Measurements from ENCODE around the gene SYK. TPM values are rescaled to one million over a fixed set of nuclear protein-coding genes. Genes with fewer than 3 reads are reported as not detected.

The SYK gene
- total and polyA plus RNA-seq, 2 experiments from 2014 or later: not detected

GRCh38 chr9:90832261-90832660, 30.6 kb downstream of the SYK start:
- no peak overlapping the region for H3K4me3 ChIP-seq
- DNase-seq (ENCODE audit: low read depth in 1 of 2, low spot score in 1 of 2): no peak
- no peaks in the 10 kb centered on the region for H3K4me1 ChIP-seq (ENCODE audit: low read depth)
- no peaks in the 10 kb centered on the region for H3K36me3 ChIP-seq
- H3K9me3 ChIP-seq (ENCODE audit: low read depth): no peaks in the 10 kb centered on the region
- H3K27ac ChIP-seq: no peak overlapping the region
- no peaks in the 10 kb centered on the region for H3K27me3 ChIP-seq
- TF ChIP-seq CTCF (IDR thresholded peaks at IDR 0.05; ENCODE audit: low read depth, low read length): no peak

- no peaks in the 10 kb centered on the region for H3K36me3 ChIP-seq
- no peak for DNase-seq (ENCODE audit: low read depth in 1 of 2, low spot score in 1 of 2)
These were observed 33.4 kb downstream of the SYK start for GRCh38 chr9:90834828-90835595.

GRCh38 chr9:90836411-90837080, 34.9 kb downstream of the SYK start:
- Histone ChIP-seq H3K27me3 (no peaks in the 10 kb centered on the region), H3K36me3 (no peaks in the 10 kb centered on the region), H3K4me1 (ENCODE audit: low read depth) (no peaks in the 10 kb centered on the region), H3K9me3 (ENCODE audit: low read depth) (no peaks in the 10 kb centered on the region), H3K4me3 (no peak overlapping the region), H3K27ac (no peak overlapping the region)
- no peak for DNase-seq (ENCODE audit: low read depth in 1 of 2, low spot score in 1 of 2)
- TF ChIP-seq CTCF (IDR thresholded peaks at IDR 0.05; ENCODE audit: low read depth, low read length): no peak

More at GRCh38 chr9:90834828-90835595, 33.4 kb downstream of the SYK start:
- Histone ChIP-seq H3K9me3 (ENCODE audit: low read depth) (no peaks in the 10 kb centered on the region), H3K27me3 (no peaks in the 10 kb centered on the region), H3K27ac (no peak overlapping the region), H3K4me1 (ENCODE audit: low read depth) (no peaks in the 10 kb centered on the region), H3K4me3 (no peak overlapping the region)
- TF ChIP-seq CTCF (IDR thresholded peaks at IDR 0.05; ENCODE audit: low read depth, low read length): no peak

GRCh38 chr9:90838098-90838497, 36.5 kb downstream of the SYK start:
- TF ChIP-seq CTCF (IDR thresholded peaks at IDR 0.05; ENCODE audit: low read depth, low read length): no peak
- Histone ChIP-seq H3K27me3 (no peaks in the 10 kb centered on the region), H3K9me3 (ENCODE audit: low read depth) (no peaks in the 10 kb centered on the region), H3K36me3 (no peaks in the 10 kb centered on the region), H3K4me3 (no peak overlapping the region), H3K4me1 (ENCODE audit: low read depth) (no peaks in the 10 kb centered on the region), H3K27ac (no peak overlapping the region)
- DNase-seq (ENCODE audit: low read depth in 1 of 2, low spot score in 1 of 2): no peak

GRCh38 chr9:90838581-90839154, 37.0 kb downstream of the SYK start:
- no peak overlapping the region for H3K27ac ChIP-seq
- no peaks in the 10 kb centered on the region for H3K4me1 ChIP-seq (ENCODE audit: low read depth)
- DNase-seq (ENCODE audit: low read depth in 1 of 2, low spot score in 1 of 2): no peak
- no peak for TF ChIP-seq CTCF (IDR thresholded peaks at IDR 0.05; ENCODE audit: low read depth, low read length)
- H3K36me3 ChIP-seq: no peaks in the 10 kb centered on the region
- no peak overlapping the region for H3K4me3 ChIP-seq
- no peaks in the 10 kb centered on the region for H3K9me3 ChIP-seq (ENCODE audit: low read depth)
- H3K27me3 ChIP-seq: no peaks in the 10 kb centered on the region
